GM10847 (cell line): ENCODE measurements around the gene SYNRG.

Experiments used
- POLR2A ChIP-seq: IDR thresholded peaks from 2 replicates; pipeline ENCODE4 v1.6.1; 2011; ENCODE audit not compliant: insufficient read length; ENCODE audit errors: extremely low read depth

SYNRG gene

GRCh38 chr17:37610971-37611370 is 1.8 kb upstream of the SYNRG start:
- TF ChIP-seq POLR2A = no peak

DNA sequence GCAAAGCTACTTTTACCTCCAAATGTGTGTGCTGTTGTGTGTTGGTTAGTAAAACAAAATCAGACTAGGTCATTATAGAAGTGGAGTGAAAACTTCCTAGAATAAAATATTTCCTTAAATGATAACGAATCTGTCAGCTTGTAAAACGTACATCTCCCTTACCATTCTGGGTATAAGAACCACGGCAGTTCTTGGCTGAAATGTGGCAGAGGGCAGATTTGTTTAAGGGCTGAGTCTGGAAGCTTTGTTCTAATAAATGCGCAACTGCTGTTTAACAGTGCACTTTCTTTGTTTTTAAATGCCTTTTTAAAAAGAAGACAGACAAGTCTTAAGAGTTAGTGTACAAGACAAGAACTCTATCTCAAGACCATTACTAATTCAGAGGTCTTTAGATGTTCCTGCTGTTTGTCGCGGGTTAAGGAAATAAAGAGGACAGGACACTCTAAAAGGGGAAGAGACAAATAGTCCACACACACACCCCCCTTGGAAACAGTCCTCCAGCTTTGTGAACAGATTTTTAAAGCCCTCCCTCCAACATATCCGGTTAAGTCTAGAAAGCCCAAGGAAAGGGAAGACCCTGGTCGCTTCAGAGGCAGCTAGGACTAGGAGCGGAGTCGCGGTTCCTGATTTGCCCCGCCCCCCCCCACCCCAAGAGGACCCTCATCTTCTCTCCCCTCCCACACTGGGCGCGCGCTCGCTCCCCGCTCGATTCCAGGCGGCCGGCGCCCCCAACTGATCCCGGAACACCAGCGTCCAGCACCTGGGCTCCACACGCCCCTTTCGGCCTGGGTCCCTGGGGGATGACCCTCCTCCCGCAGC is 658 bp downstream of the SYNRG start:
- no peak for TF ChIP-seq POLR2A

DNA sequence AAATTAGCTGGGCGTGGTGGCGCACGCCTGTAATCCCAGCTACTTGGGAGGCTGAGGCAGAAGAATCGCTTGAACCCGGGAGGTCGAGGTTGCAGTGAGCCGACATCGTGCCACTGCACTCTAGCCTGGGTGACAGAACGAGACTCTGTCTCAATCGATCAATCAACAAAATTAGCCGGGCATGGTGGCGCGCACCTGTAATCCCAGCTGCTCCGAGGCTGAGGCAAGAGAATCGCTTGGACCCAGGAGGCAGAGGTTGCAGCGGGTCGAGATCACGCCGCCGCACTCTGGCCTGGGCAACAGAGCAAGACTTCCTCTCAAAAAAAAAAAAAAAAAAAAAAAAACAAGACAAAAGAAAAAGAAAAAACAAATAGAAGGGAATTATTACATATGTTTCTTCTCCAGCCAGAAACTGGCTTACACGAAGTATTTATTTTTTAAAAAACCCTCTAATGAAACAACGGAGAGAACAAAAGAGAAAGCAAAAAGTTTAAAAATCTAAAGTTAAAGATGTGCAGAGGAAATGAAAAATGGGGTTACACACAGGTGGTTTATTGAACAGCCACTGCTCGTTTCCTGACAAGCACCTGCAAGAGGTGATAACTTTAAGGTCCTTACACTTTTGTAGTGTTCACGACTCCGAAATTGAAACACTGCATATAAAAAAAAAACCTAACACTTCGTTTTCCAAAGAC is 1.4 kb downstream of the SYNRG start:
- TF ChIP-seq POLR2A = no peak

GRCh38 chr17:37605813-37606505 is 3.3 kb downstream of the SYNRG start:
- no peak for TF ChIP-seq POLR2A

- no peak for TF ChIP-seq POLR2A
Observed at GRCh38 chr17:37605081-37605480, 4.1 kb downstream of the SYNRG start.

DNA sequence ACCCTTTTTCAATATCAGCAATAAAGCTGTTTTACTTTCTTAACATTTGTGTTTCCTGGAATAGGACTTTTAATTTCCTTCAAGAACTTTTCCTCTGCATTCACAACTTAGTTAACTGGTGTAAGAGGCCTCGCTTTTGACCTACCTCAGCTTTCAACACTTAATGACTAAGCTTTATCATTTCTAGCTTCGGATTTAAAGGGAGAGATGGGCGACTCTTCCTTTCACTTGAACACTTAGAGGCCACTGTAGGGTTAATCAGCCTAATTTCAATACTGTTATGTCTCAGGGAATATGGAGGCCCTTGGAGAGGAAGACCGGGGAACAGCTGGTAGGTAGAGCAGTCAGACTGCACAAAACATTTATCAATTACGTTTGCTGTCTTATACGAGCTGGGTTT is 4.7 kb downstream of the SYNRG start:
- TF ChIP-seq POLR2A = no peak

GRCh38 chr17:37598145-37598544 is 11.1 kb downstream of the SYNRG start:
- no peak for TF ChIP-seq POLR2A

DNA sequence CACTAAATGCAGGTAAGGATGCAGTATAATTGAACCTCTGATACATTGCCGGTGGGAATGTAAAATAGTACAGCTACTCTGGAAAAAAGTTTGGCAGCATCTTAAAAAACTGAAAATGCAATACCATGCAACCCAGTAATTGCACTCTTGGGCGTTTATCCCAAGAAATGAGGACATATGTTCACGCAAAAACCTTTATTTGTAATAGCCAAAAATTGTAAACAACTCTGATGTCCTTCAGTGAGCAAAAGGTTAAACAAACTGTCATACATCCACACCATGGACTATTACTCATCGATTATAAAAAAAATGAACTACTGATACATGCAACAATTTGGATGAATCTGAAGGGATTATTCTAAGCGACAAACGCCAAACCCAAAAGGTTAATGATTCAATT is 16.9 kb downstream of the SYNRG start:
- TF ChIP-seq POLR2A = no peak

GRCh38 chr17:37585066-37585465 is 24.2 kb downstream of the SYNRG start:
- TF ChIP-seq POLR2A = no peak

DNA sequence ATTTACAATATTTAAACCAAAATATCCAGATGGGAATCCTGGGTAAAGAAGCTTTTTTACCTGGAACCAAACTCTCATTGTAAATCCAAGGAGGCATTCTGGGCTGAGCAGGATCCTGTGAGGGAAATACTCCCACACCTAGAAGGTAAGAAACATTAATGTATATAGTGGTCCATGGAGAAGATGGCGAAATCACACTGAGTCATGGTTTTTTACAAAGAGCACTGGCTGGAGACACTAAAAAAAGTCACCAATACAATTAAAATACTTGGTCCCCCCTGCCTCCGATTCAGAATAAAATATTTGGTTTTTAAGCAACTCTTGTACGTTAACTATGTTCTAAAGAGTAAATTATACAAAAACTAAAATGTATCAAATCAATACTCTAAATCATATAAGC is 32.9 kb downstream of the SYNRG start:
- no peak for TF ChIP-seq POLR2A

DNA sequence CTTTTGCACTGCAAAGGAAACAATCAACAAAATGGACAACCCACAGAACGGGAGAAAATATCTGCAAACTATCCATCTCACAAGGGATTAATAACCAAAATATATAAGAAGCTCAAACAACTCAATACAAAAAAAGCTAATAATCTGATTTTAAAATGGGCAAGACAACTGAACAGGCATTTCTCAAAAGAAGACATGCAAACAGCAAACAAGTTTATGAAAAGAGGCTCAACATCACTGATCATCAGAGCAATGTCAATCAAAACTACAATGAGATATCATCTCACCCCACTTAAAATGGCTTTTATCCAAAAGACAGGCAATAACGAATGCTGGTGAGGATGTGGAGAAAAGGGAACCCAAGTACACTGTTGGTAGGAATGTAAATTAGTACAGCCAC is 34.8 kb downstream of the SYNRG start:
- no peak for TF ChIP-seq POLR2A

- TF ChIP-seq POLR2A = no peak
Observed at GRCh38 chr17:37571674-37572073, 37.5 kb downstream of the SYNRG start.

GRCh38 chr17:37570527-37571093 is 38.6 kb downstream of the SYNRG start:
- no peak for TF ChIP-seq POLR2A

GRCh38 chr17:37568350-37569053 is 40.7 kb downstream of the SYNRG start:
- TF ChIP-seq POLR2A = no peak

GRCh38 chr17:37567538-37567937 is 41.7 kb downstream of the SYNRG start:
- TF ChIP-seq POLR2A = no peak
